NCI-H2171 treated with DMSO at 0.1 percent for 48 hours (cell line): ENCODE results near the gene MID1.

ENCODE experiments used
- DNase-seq: peaks from one replicate; lab custom pipeline; 2025; lab: John Stamatoyannopoulos, UW

Gene MID1

GRCh38 chrX:10576777-10577447, 43.5 kb downstream of the MID1 start:
- DNase-seq = no peak

GRCh38 chrX:10576186-10576585, 44.2 kb downstream of the MID1 start:
- no peak for DNase-seq

DNA sequence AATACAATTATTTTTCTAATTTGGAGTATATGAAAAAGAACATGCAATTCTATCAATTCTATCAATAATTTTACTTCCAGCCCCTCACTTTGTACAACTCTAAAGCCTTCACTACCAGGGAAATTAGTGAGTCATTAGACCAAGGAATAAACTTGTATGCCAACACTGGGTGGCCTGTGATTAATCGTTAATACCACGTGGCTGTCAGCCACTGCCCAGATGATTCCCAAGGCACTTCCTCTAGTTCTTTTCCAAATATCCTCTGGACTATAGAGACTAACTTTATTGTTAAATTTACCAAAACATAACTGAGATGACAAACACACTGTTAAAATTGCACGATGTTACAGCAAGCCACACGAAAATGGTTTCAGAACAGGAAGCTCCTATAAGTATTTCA, 45.7 kb downstream of the MID1 start:
- DNase-seq = no peak

GRCh38 chrX:10571260-10571659, 49.1 kb downstream of the MID1 start:
- no peak for DNase-seq

DNA sequence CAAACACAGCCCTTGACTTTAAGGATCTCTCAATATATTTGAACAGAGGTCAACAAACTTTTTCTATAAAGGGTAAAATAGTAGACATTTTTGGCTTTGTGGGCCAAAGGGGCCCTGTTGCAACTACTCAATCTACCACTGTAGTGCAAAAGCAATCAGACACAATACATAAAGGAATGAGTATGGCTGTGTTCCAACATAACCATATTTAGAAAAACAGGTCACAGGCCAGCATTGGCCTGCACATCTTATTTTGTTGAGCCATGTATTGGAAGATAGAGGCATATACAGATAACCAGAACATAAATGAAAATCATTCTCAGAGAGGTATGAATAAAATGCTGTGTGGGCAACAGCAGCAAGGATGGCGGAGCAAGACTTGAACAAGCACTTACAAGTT, 49.8 kb downstream of the MID1 start:
- no peak for DNase-seq

DNA sequence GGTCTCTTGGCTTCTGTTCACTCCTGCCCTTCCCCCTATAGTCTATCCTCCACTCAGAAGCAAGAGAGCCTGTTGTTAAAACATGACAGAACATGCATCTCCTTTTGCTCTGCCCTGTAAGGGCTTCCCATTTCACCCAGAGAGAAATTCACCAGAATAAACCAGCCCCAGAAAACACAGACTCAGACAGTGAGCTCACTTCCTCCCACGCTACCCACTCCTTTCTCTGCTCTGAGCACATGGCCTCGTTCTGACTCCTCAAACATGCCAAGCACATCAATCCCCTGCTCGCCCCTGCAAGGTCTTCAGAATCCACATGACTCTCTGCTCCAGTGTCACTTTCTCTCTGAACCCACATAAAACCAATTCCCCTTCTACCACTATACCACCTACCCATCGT, 50.4 kb downstream of the MID1 start:
- DNase-seq = no peak

- DNase-seq = no peak
These were observed 52.0 kb downstream of the MID1 start for GRCh38 chrX:10568428-10568827.

- no peak for DNase-seq
These were observed 53.2 kb downstream of the MID1 start for GRCh38 chrX:10567136-10567535.

- no peak for DNase-seq
These were observed 53.7 kb downstream of the MID1 start for GRCh38 chrX:10566716-10567097.

DNA sequence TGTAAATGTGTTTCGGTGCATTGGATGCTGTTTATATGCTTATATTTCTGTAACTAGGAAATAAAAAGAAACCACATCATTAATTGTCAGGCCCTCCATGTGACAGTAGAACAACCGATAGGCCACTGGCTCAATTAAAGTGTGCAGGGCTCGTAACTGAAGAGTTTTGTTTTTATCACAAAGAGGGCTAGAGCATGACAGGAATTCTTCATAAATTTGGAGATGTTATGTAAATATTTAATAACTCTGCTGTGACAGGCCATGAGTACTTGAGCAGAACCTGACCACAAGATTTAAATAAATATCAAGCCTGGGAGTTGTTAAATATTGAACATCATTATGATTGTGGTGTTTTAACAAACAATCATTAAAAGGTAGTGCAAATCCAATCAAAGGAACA, 55.9 kb downstream of the MID1 start:
- no peak for DNase-seq

DNA sequence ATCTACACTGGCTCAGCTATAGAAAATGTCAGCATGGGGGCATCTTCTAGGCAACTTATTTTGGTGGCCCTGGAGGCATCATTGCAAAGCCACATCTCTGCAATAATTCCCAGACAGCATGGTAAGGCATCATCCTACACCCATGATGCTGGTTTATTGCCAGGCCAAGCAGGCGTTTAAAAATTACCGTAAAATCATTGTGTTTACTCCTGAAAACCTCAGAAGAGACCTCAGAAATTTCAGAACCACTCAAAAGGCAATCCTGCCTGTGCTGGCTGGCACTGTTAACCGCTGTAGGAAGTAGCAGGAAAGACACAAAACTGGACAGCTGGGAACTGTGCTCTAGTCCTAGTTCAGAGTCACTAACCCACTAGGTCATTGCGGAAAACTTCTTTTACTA, 63.2 kb downstream of the MID1 start:
- DNase-seq = no peak

DNA sequence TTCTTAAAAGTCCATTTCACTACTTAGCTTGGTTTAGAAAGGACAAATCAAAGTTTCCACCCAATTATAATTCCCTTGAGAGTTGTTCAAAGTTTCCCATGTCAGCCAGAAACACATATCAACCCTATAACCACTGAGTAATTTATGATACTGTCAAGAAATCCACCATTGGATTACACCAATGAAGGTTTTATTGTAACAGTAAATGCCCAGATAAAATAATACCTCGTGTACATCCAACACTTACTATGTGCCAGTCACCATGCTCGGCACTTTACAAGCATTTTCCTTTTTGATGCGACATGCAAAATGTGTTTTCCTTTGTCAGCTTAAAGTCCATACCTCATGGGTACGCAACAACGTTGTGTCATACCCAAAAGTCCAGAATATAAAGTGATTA, 64.0 kb downstream of the MID1 start:
- DNase-seq = no peak

- DNase-seq = no peak
These were observed 64.5 kb downstream of the MID1 start for GRCh38 chrX:10555846-10556245.

DNA sequence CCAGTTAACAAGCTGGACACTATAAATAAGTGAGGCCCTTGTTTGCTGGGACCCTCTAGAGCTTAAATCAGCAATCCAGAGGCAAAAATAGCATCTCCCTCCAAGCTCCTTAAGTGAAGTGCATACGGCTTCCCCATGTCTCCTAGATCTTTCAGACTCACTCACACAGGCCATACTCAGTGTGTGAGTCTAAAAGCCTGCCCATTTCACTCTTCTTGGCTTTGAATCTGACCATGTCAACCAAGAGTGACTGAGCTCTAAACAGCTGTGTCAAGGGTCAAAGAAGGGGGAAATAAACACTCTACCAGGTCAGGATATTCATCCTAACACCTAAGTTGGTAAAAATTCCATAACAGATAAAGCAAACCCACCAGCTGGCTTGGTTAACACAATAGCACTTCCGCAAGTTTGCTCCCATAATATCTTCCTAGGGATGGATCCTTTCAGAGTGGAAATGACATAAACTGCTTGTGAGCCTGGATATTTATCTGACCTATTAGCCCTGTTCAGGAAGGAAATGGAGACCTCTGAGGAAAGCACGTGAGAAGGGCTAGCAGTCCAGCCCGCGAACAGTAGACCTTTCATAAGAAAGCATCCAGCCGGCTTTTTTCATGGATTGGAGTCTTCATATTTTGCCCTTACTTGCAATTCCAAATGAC, 65.6 kb downstream of the MID1 start:
- no peak for DNase-seq

DNA sequence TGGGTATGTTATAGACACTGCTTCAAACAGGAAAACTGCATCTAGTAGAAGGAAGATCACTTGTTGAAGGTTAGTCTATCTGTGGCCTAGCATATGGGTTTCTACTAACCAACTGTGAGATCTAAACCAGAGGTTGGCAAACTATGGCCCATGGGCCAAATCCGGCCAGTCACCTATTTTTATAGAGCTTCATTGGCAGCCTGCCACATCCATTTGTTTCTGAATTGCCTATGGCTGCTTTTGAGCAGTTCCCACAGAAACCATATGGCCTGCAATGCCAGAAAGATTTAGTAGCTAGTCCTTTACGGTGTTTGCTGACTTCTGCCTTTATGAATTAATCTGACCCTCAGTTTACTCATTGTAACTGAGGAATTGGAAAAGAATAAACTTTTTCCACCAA, 71.1 kb downstream of the MID1 start:
- DNase-seq = peak; percentile 37

DNA sequence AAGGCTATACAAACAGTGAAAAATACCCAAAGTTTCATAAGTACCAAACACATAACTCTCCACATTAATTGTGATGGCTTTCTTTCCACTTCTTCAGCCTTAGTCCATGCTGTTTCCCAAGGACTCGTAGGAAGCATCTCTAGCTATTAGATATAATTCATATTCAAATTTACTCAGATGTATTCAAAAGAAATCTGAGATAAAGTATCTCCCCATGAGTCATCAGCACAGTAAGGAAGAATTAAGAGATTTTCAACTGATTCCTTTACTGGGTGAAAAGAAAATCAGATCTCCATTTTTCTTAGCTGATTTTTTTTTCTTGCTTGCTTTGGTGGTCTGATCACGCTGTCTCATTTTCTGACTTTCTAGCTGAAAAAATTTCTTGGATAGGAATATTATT, 71.7 kb downstream of the MID1 start:
- no peak for DNase-seq

GRCh38 chrX:10545882-10546281, 74.5 kb downstream of the MID1 start:
- no peak for DNase-seq

- DNase-seq = no peak
These were observed 77.8 kb downstream of the MID1 start for GRCh38 chrX:10542586-10542985.

DNA sequence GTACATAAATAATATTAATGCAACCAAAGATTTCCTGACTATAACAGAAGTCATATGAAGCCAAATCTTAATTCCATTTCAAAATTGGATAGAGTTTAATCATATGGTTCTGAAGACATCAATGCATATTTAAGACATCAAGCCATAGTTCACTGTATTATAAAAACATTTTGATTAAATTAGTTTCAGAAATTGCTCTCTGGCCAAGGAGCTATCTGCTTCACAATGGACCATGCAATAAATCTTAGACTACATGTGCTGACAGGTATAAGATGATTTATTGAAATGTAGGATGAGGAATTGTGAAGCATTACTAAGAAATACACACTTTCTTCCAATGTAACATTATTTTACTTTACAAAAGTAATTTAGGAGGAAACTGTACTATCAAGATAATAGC, 81.6 kb downstream of the MID1 start:
- DNase-seq = no peak

DNA sequence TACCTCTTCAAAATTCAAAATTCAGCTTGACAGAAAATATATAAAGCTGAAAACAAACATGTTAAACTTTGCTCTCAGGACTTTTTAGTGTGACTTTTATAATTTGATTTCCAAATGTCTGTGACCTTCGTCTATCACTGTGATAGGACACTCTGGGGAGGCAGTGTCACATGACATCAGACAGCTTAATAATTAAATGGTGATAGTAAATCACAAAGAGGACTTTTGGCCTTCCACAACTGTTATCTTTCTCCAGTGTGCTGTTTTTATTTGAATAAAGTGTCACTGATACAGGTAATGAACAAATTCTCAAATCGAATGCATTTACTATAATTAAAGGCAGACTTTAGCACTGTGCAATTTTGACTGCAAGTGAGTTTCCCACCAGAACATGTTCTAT, 83.1 kb downstream of the MID1 start:
- no peak for DNase-seq

DNA sequence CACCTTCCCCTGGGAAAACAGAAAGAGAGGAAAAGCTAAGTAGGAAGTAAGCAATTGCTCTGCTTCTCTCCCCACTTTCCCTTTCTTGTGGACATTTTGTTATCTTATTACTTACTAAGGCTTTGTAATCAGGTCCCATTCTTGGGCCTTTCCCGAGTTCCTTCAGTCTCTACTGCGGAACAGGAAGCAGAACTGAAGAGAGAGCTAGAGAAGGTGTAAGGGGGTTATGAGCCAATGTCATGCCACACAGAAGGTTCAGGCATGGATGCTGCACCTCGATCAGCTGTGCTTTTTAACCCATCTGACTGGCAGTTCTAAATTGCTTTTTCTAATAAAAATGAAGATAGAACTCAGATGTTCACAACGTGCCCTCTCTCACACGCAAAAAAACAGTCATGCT, 83.6 kb downstream of the MID1 start:
- no peak for DNase-seq

- DNase-seq = no peak
These were observed 85.8 kb downstream of the MID1 start for GRCh38 chrX:10534611-10535010.

GRCh38 chrX:10533696-10534365, 86.6 kb downstream of the MID1 start:
- no peak for DNase-seq

GRCh38 chrX:10531927-10532326, 88.5 kb downstream of the MID1 start:
- DNase-seq = no peak
